ENCODE results near the gene C13orf42.

The C13orf42 gene

DNA sequence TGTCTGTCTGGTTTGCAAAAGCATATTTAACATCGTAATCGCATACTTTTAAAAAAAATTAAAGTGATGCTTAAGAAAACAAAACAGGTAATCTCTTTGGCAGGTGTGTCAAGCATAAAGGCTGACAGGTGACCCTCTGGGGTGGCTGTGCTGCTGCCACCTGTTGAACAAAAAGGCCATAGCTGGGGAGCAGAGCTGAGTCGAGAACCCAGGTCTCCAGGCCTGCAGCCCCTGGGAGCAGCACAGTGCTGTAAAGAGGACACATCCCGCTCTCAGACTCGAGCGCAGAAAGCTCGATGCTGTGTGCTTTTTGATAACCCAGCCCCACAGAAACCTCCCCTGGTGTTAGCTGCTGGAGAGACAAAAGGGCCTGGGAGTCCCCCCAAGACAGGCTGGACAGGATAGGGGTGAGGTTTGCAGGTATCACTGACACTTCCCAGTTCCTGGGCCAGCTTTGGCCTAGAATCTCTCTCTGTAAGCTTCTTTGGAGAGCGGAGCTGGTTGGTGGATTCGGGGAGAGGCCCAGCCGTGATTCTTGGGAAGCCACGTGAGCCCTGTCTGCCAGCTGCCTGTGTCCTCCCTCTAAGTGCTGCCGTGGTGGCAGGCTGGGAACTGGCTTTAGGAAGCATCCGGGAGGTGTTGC is 66.9 kb downstream of the C13orf42 start:
- DNase-seq (ENCODE audit: low spot score), result no peak
- Mint-ChIP-seq H3K9me3 (no peaks in the 10 kb centered on the region), H3K27me3 (ENCODE audit: low read depth) (peaks cover 6% of the 10 kb centered on the region), H3K27ac (no peak overlapping the region), H3K36me3 (ENCODE audit: low read depth) (no peaks in the 10 kb centered on the region), H3K4me3 (no peak overlapping the region), H3K4me1 (ENCODE audit: low read depth) (no peaks in the 10 kb centered on the region)

DNA sequence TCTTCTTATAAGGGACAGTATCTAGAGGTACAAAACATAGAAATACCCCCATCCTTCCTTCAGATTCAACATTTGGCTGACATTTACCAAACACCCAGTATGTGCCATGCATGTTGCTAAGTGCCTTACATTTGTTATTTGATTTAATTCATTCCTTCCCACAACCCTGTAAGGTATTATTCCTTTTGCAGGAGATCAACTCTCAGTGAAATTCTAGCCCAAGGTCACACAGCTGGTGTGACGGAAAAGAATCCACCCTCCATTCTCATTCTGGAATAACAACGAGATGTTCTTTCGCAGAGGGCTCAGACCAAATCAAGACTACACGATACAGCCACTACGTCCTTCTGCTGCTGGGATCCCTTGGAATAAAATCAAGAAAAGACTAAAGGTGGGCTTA is 67.8 kb downstream of the C13orf42 start:
- Mint-ChIP-seq H3K9me3 (no peaks in the 10 kb centered on the region), H3K36me3 (ENCODE audit: low read depth) (no peaks in the 10 kb centered on the region), H3K4me1 (ENCODE audit: low read depth) (no peaks in the 10 kb centered on the region), H3K4me3 (no peak overlapping the region), H3K27me3 (ENCODE audit: low read depth) (peaks cover 5% of the 10 kb centered on the region), H3K27ac (no peak overlapping the region)
- DNase-seq (ENCODE audit: low spot score), result no peak

DNA sequence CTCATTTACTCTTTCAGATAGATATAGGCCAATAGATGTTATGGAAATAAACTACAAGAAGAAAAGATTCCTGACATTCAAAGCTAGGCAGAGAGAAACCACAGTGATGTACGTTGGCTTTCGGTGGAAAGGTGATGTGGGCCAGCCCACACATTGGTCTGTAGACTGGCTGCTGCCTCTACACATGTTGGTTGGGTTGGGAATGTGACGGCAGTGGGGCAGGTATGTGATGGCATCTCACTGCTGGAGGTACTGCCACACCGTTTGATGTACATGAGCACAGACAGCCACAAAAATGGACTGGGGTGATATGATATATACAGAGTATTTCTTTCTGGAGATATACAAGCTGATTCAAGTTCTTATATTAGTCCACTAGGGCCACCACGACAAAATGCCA is 69.4 kb downstream of the C13orf42 start:
- no peak overlapping the region for H3K27ac Mint-ChIP-seq
- no peak for DNase-seq (ENCODE audit: low spot score)
- no peak overlapping the region for H3K4me3 Mint-ChIP-seq
- no peaks in the 10 kb centered on the region for H3K36me3 Mint-ChIP-seq (ENCODE audit: low read depth)
- peaks cover 10% of the 10 kb centered on the region for H3K27me3 Mint-ChIP-seq (ENCODE audit: low read depth)
- H3K4me1 Mint-ChIP-seq (ENCODE audit: low read depth), result peaks cover under 1% of the 10 kb centered on the region
- no peaks in the 10 kb centered on the region for H3K9me3 Mint-ChIP-seq

DNA sequence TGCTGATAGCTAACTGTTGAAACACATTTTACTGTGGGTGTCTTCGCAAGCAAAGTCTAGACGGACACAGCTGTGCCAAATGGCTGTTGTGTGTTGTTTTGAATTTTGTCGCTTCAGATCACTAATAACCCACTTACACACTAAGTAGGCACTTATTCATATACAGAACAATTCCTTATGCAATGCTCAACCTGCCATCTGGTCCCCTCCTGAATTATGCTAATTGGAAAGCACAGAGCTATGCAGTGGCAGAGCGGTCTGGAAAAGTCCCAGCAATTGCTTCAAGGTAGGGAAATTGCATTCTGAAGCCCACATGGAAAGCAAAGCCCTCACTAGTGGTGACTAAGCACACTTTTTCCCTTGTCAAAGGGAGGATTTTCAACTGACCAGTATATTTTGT is 69.9 kb downstream of the C13orf42 start:
- no peak for DNase-seq (ENCODE audit: low spot score)
- peaks cover 14% of the 10 kb centered on the region for H3K27me3 Mint-ChIP-seq (ENCODE audit: low read depth)
- no peaks in the 10 kb centered on the region for H3K36me3 Mint-ChIP-seq (ENCODE audit: low read depth)
- no peaks in the 10 kb centered on the region for H3K9me3 Mint-ChIP-seq
- peaks cover 5% of the 10 kb centered on the region for H3K4me1 Mint-ChIP-seq (ENCODE audit: low read depth)
- H3K27ac Mint-ChIP-seq, result no peak overlapping the region
- no peak overlapping the region for H3K4me3 Mint-ChIP-seq

DNA sequence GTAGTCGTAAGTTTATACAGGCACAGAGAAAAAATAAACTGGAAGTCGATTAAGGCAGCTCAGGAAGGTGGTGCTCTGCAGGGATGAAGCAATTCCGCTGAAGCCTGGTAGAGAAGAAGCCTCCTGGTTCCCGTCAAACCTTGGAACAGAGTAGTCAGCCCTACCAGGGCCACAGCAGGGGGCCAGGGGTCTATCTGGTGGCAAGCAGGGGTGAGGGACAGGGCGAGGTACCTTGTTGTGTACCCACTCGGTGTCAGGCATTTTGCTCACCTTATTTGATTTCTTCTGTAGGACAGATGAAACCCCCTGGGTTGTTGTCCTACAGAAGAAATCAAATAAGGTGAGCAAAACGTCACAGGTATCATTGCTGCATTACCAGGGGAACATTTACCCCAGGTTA is 70.6 kb downstream of the C13orf42 start:
- peaks cover 14% of the 10 kb centered on the region for H3K27me3 Mint-ChIP-seq (ENCODE audit: low read depth)
- no peaks in the 10 kb centered on the region for H3K9me3 Mint-ChIP-seq
- no peak for DNase-seq (ENCODE audit: low spot score)
- H3K27ac Mint-ChIP-seq, result no peak overlapping the region
- no peak overlapping the region for H3K4me3 Mint-ChIP-seq
- H3K4me1 Mint-ChIP-seq (ENCODE audit: low read depth), result peaks cover 5% of the 10 kb centered on the region
- H3K36me3 Mint-ChIP-seq (ENCODE audit: low read depth), result no peaks in the 10 kb centered on the region

DNA sequence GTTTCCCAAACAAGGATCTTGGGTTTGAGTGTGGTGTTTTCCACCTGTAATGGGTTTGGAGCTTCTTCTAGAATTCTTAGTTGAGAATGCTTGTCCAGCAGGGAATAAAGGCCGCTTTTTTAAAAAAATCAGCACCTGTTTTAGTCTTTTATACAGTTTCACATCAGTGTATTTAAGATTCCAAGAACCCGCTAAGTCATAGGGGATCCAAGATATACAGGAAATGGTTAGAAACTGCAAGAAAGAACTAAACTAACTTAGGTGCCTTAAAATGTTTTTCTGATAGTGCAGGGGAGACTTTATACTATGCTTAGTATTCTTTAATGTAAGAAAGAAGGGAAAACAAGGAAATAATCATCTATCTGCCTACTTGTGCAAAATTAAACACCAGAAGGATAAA is 74.7 kb downstream of the C13orf42 start:
- Mint-ChIP-seq H3K36me3 (ENCODE audit: low read depth) (no peaks in the 10 kb centered on the region), H3K9me3 (no peaks in the 10 kb centered on the region), H3K27ac (no peak overlapping the region), H3K4me1 (ENCODE audit: low read depth) (peaks cover 5% of the 10 kb centered on the region), H3K4me3 (no peak overlapping the region), H3K27me3 (ENCODE audit: low read depth) (peaks cover 22% of the 10 kb centered on the region)
- DNase-seq (ENCODE audit: low spot score), result no peak

DNA sequence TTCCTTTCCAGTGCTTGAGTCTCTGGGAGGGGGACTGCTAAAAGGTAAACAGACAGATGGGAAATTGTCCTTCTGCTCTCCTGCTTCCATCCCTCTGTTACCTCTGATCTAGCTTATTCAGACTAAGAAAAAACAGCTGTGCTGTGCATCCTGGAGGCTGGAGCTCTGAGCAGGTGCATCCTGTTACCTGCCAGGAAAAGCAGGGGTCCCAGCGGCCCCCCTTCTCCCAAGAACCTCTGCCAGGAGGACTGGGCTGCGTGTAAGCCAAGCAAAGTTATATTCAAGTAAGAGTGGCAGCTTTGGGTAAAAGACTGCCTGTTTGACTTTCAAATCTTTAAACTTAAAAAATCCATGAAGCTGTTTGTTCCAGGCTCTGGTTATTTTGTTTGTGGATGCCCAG is 75.1 kb downstream of the C13orf42 start:
- Mint-ChIP-seq H3K36me3 (ENCODE audit: low read depth) (no peaks in the 10 kb centered on the region), H3K27ac (no peak overlapping the region), H3K4me1 (ENCODE audit: low read depth) (peaks cover 5% of the 10 kb centered on the region), H3K4me3 (no peak overlapping the region), H3K27me3 (ENCODE audit: low read depth) (peaks cover 22% of the 10 kb centered on the region), H3K9me3 (no peaks in the 10 kb centered on the region)
- DNase-seq (ENCODE audit: low spot score), result no peak

DNA sequence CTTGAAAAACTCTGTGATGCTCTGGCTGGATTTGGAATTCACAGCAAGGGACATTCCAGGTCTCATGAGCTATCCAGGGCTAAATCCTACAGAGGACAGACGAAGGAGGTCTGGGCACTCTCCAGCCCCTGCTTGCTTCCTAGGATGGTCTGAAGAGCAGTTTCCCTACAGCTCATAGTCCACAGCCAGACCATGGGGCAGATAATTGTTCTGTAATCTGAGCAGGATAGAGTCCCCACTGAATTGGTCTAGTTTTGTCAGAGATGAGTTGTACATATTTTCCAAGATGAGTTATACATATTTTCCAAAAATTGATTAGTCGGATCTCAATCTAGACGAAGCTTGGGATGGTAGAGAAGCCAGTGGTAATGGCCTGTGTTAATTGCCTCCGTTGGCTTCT is 75.6 kb downstream of the C13orf42 start:
- peaks cover 22% of the 10 kb centered on the region for H3K27me3 Mint-ChIP-seq (ENCODE audit: low read depth)
- H3K36me3 Mint-ChIP-seq (ENCODE audit: low read depth), result no peaks in the 10 kb centered on the region
- DNase-seq (ENCODE audit: low spot score), result no peak
- H3K4me1 Mint-ChIP-seq (ENCODE audit: low read depth), result peaks cover 5% of the 10 kb centered on the region
- no peak overlapping the region for H3K27ac Mint-ChIP-seq
- no peaks in the 10 kb centered on the region for H3K9me3 Mint-ChIP-seq
- H3K4me3 Mint-ChIP-seq, result no peak overlapping the region

DNA sequence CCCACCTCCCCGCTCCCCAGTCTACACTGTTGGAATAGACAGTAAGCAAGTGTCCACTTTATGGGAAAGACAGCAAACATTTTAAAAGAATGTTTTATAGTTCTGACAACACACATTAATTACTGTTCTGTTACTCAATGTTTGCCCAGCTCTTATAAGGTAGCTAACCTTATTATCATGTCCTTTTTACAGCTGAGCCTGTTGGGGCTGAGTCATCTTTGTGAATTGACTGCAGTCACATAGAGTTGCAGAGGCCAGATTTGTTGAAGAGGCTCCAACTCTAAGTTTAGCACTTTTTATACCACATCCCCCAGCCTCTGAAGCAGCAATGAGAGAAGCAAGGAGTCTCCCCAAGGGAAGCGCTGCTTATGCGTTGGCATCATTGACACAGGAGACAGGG is 76.2 kb downstream of the C13orf42 start:
- no peak for DNase-seq (ENCODE audit: low spot score)
- Mint-ChIP-seq H3K9me3 (no peaks in the 10 kb centered on the region), H3K27me3 (ENCODE audit: low read depth) (peaks cover 19% of the 10 kb centered on the region), H3K36me3 (ENCODE audit: low read depth) (no peaks in the 10 kb centered on the region), H3K4me1 (ENCODE audit: low read depth) (peaks cover 5% of the 10 kb centered on the region), H3K4me3 (no peak overlapping the region), H3K27ac (no peak overlapping the region)

DNA sequence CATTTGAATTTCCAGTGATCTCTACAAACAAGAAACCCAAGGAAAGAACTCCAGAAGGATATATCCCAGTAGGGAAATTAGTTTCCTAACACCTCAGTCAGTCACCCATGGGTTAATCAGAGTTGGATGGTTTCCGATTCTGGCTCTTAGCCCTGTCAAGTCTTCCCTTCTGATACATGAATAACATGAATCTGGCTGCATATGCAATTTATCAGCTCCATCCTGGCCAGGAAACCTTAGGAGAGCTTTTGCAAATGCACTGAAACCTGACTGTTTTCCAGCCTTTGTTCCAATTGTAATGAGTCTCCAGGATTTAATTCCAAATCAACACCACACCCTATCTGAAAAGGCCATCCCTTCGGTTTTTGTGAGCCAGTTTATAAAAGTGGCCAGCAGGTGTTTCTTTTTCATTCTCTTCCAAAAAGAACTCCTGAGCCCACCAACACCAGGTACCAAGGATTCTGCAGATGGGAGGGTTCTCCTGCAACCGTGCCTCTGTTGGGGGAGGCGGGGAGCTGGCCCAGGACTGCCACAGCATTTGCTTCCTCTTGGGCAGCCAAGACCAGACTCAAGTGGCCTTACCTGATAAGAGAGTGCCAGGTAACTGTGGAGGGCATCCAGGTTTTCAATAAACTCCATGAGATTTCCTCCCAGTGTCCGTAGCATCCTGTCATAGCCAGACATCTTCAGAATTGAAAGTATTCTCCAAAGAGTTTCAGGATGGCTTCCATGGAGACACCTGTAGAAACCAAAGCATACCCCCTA is 77.5 kb downstream of the C13orf42 start:
- no peaks in the 10 kb centered on the region for H3K36me3 Mint-ChIP-seq (ENCODE audit: low read depth)
- H3K27ac Mint-ChIP-seq, result no peak overlapping the region
- no peaks in the 10 kb centered on the region for H3K9me3 Mint-ChIP-seq
- no peak for DNase-seq (ENCODE audit: low spot score)
- H3K4me3 Mint-ChIP-seq, result no peak overlapping the region
- peaks cover 5% of the 10 kb centered on the region for H3K4me1 Mint-ChIP-seq (ENCODE audit: low read depth)
- peaks cover 18% of the 10 kb centered on the region for H3K27me3 Mint-ChIP-seq (ENCODE audit: low read depth)

DNA sequence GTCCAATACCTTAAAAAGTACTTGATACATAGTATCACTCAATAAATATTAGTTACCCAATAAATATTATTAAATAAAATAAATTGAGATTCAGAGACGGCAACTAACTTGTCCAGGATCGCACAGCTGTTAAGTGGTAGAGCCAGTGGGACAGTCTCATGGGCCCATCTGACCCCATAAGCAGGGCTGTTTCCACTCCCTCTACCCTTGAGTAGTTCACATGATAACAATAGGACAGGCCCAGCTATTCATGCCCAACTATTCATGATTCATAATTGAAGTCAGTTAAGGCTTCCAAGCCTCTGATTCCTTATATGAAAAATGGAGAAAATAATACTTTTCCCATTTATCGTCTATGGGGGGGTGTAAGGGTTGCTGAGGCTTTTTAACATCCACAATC is 78.2 kb downstream of the C13orf42 start:
- no peak for DNase-seq (ENCODE audit: low spot score)
- Mint-ChIP-seq H3K4me3 (no peak overlapping the region), H3K9me3 (no peaks in the 10 kb centered on the region), H3K36me3 (ENCODE audit: low read depth) (no peaks in the 10 kb centered on the region), H3K27ac (no peak overlapping the region), H3K4me1 (ENCODE audit: low read depth) (peaks cover 5% of the 10 kb centered on the region), H3K27me3 (ENCODE audit: low read depth) (peaks cover 17% of the 10 kb centered on the region)

Data from T-helper 2 cell treated with Interferon-gamma antibody and Interleukin-4, amounts not matched to agents 5 μg/mL and 100 μg/mL, for 36 hours (primary cell).